GM21737 (cell line): ENCODE results near the gene TTLL9.
A peak's percentile ranks its signal among the peaks of the same experiment; 100 is the strongest.

Source experiments
- ATAC-seq: cut with Tn5 transposase; IDR thresholded peaks from one replicate; pipeline ENCODE4 v1.9.1; 2021; ENCODE audit warnings: mild to moderate bottlenecking, moderate library complexity; ENCODE audit not compliant: unreplicated experiment

TTLL9 gene

GRCh38 chr20:31939661-31940060, 69.2 kb downstream of the TTLL9 start:
- no peak for ATAC-seq

- no peak for ATAC-seq
Observed at GRCh38 chr20:31943052-31943471, 72.6 kb downstream of the TTLL9 start.

- no peak for ATAC-seq
Observed at GRCh38 chr20:31945319-31945718, 74.9 kb downstream of the TTLL9 start.

GRCh38 chr20:31945785-31946184, 75.4 kb downstream of the TTLL9 start:
- ATAC-seq, result no peak

GRCh38 chr20:31948008-31948407, 77.6 kb downstream of the TTLL9 start:
- ATAC-seq, result no peak

- no peak for ATAC-seq
Observed at GRCh38 chr20:31949877-31950646, 79.6 kb downstream of the TTLL9 start.

GRCh38 chr20:31951203-31951529, 80.7 kb downstream of the TTLL9 start:
- no peak for ATAC-seq

- ATAC-seq, result peak; percentile 87
Observed at GRCh38 chr20:31951530-31952453, 81.4 kb downstream of the TTLL9 start, which contains the start of gene PDRG1. Gene PDRG1 (minus strand): TSS chr20:31952046. CDS start chr20:31951961, 85 bp downstream.

- no peak for ATAC-seq
Observed at GRCh38 chr20:31953556-31954148, 83.2 kb downstream of the TTLL9 start.

- no peak for ATAC-seq
Observed at GRCh38 chr20:31954500-31954899, 84.1 kb downstream of the TTLL9 start.

- ATAC-seq, result no peak
Observed at GRCh38 chr20:31956556-31957526, 86.4 kb downstream of the TTLL9 start.

GRCh38 chr20:31962761-31963160, 92.3 kb downstream of the TTLL9 start:
- ATAC-seq, result no peak

GRCh38 chr20:31963889-31964288, 93.5 kb downstream of the TTLL9 start:
- ATAC-seq, result no peak

GRCh38 chr20:31966991-31967655, 96.7 kb downstream of the TTLL9 start:
- ATAC-seq, result no peak

GRCh38 chr20:31967830-31968249, 97.4 kb downstream of the TTLL9 start, which contains the start of gene XKR7:
Gene XKR7 (plus strand): TSS chr20:31968151. CDS start chr20:31968176, 25 bp downstream.
- ATAC-seq, result no peak

GRCh38 chr20:31968291-31969126, 98.1 kb downstream of the TTLL9 start:
- ATAC-seq, result no peak

GRCh38 chr20:31969991-31970390, 99.6 kb downstream of the TTLL9 start:
- no peak for ATAC-seq

- ATAC-seq, result no peak
Observed at GRCh38 chr20:31972471-31973021, 102.1 kb downstream of the TTLL9 start.
